Fibroblast of lung (primary cell): Measurements from ENCODE around the gene RMDN2. TPM values are rescaled to one million over a fixed set of nuclear protein-coding genes. Genes with fewer than 3 reads are reported as not detected.

Experiments
- polyA plus RNA-seq, 2 donors: library from polyadenylated mRNA; depleted of rRNA in 1 of 2; stranded (reverse) in 1 of 2; unstranded in 1 of 2; fragments of >200 nt; gene quantifications; 2 replicates each; pipeline ENCODE4 v1.2.1, GENCODE V29; 2011 to 2012; ENCODE audit warnings: missing spikeins in 1 of 2
- total RNA-seq: library from RNA; depleted of rRNA; stranded (reverse); fragments of >200 nt; gene quantifications from 2 replicates; pipeline ENCODE4 v1.2.1, GENCODE V29; 2014

RMDN2 gene
- total and polyA plus RNA-seq, 2 donors (not counting 1 experiment from before 2014, with no cell fraction given) = 5.4 to 9.2 TPM

Other genes with a start within 250 kb of the RMDN2 start
- 94.1 and 97.3 TPM in 2 replicates for gene CYP1B1, start 150.9 kb downstream of the RMDN2 start, total RNA-seq
- 26.1 and 43.2 TPM in 2 replicates for gene CYP1B1, start 150.9 kb downstream of the RMDN2 start, polyA plus RNA-seq